SIG-M5 (cell line): ENCODE results near the gene IGF2BP1.
"Not testable (repeated sequence)": the region's sequence is repeated elsewhere in the genome, so short reads cannot be mapped to it uniquely, and the experiment has no call there.

ENCODE experiments used
- DNase-seq: peaks from one replicate; lab custom pipeline; 2025; lab: John Stamatoyannopoulos, UW

Gene IGF2BP1

DNA sequence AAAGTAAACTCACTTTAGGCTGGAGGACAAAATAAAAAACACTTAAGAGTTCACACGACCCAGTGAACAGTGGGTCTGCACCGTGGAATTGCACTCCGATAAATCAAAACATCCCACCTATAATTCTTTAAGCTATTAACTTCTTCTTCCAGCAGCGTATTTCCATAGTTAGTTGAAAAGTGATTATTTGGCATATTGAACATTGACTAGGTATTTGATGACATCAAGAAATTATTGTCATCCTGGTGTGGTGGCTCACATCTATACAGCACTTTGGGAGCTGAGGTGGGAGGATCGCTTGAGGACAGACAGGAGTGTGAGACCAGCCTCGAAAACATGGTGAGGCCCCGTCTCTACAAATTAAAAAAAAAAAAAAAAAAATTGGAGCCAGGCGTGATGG, 23.4 kb downstream of the IGF2BP1 start:
- DNase-seq: no peak

DNA sequence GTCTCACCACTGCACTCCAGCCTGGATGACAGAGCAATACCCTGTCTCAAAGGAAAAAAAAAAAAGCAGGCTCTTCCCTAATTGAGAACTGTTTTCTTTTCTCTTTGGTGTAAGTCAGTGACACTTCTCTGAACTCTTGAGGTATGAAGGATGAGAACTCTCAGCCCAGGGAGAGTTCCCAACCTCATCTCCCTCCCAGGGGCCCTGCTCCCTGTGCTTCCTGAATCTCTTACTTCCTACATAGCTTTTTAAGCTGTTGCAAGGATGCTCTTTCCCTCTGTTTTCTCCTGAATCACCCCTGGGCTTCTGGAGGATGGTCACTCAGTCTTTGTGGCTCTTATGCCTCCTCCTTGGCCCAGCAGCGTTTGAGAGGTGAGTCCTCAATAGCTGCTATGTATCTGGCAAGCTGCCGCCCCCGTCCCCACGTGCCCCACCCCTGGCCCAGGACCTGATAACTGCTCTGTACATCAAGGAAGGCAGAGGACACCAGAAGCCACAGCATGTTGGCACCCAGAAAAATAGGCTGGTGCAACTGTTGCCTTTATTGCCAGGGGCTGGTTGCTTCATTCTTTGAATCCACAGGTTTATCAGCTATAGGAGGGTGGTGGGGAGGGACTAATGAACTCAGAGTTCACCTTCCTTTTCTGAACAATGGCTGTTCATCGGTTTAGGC, 24.0 kb downstream of the IGF2BP1 start:
- DNase-seq: no peak

DNA sequence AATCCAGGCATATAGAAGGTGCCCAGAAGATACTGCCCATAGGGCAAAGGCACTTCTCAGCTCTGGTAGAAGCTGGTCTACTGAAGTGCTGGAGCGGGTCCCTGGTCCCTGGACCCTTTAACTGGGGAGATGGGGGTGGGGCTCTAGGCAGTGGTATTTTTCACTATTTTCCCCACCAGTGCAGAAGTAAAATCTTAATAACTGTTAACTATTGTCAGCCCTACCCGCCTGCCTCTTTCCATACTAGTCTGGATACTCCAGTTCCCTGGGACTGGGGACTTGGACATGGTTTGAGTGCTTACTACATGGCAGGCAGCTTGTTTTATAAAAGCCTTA, 24.6 kb downstream of the IGF2BP1 start:
- no peak for DNase-seq

DNA sequence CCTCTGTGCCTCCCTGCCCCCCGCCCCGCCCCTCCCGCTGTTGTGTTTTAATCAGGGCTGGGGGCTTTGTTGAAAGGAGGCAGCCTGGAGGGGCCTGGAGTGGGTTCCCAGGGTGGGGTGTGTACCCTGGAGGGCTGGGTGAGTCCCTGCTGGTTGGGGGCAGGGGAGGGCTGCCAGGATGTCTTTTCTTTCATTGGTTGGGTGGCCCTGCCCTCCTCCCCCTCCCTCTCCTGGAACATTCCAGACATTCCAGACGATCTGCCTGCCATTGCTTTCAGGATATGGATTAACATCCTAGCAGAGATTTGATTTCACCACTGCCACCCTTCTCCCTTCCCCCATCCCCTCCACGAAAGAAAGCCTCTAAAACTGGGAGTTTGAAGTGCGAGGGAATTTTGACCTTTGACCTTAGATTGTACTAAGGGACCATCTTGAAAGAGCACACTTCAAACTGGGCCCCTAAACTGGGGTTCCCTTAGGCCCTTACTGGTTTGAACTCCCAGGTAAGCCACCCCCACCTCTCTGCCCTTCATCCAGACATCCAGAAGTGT, 25.3 kb downstream of the IGF2BP1 start:
- no peak for DNase-seq

DNA sequence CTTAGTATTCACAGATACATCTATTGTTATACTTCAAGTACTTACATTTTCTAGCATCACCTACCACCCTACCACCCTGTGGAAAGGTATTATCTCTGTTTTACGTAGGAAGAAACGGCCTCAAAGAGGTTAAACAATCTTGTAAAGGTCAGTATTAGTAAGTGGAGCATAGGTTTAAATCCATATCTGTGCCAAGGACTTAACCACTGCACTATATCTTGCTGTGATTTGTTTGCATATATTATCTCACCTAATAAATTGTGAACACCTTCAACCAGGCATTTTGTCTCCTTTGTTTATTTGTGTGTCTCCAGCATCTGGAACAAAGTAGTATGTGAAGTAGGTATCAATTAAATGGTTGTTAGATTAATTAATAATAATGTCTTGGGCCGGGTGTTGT, 27.3 kb downstream of the IGF2BP1 start:
- no peak for DNase-seq

DNA sequence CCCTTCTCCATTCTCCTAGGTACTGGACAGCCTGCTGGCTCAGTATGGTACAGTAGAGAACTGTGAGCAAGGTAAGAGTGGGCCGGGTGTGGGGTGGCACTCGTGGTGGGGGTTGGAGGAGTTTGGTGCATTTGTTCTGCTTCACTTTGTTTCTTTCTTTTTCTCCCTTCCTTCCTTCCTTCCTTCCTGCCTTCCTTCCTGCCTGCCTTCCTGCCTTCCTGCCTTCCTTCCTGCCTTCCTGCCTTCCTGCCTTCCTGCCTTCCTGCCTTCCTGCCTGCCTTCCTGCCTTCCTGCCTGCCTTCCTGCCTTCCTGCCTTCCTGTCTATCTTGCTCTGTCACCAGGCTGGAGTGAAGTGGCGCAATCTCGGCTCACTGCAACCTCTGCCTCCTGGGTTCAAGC, 29.3 kb downstream of the IGF2BP1 start:
- DNase-seq: not testable (repeated sequence)

DNA sequence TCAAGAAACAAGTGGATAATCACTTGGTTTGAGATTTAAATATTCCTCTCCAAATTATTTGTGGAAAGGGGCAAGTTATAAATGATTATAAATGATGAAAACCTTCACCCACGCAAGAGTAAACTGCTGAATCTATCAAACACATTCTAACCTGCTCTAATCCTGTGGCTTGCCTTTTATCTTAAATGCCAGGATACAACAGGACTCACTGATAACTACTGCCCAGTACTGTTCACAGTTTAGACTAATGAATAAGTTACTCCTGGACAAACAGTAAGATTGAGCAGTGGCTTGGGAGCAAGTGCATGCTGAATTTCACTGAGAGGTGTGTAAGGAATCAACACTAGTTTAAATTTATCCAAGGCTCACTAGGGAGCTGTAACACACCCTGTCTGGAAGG, 31.1 kb downstream of the IGF2BP1 start:
- DNase-seq: no peak

DNA sequence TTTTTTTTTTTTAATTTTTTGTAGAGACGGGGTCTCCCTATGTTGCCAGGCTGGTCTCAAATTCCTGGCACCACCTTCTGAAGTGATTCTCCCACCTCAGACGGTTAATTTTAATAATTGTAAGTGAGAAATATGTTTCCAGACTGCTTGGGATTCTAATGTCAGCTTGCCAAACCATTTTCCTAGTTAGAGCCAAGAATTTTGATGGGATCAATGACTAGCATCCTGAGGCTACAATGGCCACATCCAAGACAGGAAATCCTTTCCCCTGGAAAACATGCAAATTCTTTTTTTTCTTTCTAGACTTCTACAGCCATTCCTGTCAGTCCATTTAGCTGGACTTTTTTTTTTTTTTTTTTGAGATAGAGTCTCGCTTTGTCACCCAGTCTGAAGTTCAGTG, 32.6 kb downstream of the IGF2BP1 start:
- no peak for DNase-seq

DNA sequence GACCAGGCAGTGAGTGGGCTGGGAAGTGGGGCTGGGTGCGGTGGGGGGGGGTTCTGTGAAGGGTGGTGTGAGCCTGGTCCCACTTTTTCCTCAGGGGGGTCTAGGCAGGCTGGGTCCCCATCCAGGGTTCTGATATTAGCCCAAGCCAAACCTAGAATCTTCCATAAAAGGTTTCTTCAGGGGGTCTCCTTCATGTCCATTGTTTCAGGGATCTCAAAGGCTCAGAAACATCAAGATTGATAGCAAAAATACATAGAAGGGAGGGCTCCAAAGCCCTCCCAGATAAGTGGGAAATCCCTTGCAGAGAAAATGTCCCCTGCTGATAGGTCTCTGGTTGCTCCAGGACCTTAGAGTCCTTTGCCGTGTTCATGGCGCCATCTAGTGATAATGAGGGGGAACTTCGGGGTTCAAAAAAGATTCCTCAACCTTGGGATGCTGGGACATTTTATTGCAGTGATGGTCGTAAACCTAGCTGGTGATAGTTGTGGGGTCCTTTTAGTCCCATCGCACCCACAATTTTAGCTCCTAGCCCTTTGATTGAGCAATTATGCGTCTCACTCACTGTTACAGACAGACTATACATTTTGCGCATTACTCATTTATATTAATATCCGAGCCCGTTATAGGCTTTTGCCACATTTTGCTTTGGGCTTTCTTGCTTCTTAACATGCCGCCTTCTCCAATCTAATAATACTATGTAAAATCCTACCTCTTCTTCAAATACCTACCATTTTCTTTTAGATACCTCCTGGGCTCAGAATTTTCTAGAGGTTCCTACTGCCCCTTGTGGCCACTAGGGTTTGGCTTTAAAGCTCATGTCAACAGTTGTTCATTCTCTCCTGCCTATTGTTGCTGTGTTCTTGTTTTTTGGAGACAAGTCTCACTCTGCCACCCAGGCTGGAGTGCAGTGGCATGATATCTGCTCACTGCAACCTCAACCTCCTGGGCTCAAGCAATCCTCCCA, 35.1 kb downstream of the IGF2BP1 start:
- peak; percentile 22 for DNase-seq

DNA sequence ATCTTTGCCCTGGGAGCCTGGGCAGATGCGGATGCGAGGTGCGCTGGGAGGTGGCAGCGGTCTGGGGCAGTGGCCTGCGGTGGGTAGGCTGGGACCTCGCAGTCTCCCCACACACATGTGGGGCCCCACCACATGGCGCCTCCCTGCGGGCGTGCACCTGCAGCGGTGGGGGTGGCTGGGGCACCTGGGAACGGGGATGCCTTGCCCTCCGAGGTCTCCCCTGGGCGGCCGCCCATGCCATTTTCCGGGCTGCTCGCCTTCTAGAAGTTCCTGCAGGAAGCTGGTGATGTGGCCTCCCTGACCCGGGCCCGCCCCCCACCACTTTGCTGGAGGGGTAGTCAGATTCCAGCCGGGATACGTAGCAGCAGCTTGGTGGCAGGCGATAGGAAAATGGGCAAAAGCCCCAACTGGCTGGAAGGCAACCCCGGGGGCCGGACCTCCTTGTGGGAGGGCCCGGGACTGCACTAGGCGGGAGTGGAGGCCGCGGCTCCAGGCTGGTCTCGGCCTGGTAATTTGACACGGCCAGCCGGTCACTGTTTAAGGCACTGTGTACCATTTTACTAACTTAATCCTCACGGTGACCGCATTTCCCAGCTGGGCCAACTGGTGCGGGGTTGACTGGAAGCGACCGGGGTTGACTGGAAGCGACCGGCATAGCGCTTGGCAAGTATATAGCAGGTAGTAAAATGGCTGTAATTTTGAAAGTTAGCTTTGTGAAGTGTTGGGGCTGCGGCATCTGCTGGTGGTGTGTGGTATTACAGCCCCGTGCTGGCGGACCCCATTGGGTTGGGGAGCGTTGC, 38.5 kb downstream of the IGF2BP1 start:
- no peak for DNase-seq

DNA sequence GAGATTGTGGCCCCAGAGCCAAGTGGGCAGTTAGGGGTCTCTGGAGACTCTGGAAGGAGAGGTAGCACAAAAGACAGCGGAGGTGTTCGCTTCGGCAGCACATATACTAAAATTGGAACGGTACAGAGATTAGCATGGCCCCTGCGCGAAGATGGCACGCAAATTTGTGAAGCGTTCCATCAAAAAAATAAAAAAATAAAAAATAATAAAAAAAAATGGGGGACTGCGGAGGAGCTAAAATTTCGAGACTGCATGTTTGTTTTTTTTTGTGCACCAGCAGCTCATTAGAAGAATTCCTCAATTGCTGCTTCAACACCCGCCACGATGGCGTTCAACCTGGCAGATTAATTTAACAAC, 39.1 kb downstream of the IGF2BP1 start:
- DNase-seq: no peak

DNA sequence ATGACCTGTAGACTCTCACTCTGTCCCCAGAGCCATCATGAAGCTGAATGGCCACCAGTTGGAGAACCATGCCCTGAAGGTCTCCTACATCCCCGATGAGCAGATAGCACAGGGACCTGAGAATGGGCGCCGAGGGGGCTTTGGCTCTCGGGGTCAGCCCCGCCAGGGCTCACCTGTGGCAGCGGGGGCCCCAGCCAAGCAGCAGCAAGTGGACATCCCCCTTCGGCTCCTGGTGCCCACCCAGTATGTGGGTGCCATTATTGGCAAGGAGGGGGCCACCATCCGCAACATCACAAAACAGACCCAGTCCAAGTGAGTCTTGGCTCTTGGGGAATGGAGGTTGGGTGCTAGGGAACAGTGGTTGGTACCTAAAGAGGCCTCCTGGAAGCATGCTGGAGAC, 41.0 kb downstream of the IGF2BP1 start:
- DNase-seq: no peak

DNA sequence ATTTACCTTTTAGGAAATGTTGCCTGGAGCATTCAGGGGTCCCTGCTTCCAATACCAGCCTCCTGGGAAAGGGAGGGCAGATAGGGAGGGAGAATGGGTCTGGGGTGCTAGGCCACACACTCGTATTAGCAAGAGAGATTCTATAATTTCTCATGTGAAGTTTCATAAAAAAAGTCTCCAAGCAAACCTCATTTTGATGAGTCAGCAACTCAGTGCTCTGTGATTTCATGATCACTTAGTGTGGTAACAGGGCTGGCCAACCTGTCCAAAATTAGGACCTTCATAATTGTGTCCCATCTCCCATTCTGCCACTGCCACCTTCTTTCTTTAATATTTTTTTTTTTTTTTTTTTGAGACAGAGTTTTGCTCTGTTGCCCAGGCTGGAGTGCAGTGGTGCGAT, 41.4 kb downstream of the IGF2BP1 start:
- DNase-seq: no peak

DNA sequence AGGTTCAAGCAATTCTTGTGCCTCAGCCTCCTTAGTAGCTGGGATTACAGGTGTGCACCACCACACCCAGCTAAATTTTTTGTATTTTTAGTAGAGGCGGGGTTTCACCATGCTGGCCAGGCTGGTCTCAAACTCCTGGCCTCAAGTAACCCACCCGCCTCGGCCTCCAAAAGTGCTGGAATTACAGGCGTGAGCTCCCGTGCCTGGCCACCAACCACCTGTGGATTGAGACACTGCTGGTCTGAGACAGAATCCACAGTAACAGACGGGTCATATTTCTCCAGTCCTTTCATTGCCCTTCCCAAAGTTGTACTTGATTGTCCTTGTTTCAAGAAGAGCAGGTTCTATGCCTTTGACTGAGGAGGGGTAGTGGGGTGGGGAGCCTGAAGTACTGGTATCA, 42.3 kb downstream of the IGF2BP1 start:
- not testable (repeated sequence) for DNase-seq

DNA sequence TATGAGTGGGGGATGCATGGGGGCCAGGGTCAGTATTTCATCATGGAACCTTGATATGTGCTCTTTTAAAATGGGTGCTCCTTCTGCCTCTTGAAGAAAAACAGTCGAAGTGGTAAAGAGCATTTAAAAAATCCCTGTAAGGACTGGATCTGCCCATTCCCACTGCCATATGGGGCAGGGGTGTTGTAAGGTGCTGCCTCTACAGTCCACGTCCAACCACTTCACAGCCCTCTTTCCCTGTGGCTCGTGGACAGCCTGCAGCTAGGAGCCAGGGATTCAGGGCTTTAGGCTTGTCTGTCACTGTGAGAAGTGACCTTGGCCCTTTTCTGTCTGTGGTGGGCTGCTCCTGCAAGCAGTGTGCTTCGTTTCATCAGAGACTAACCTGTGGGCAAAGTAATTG, 44.3 kb downstream of the IGF2BP1 start:
- no peak for DNase-seq

DNA sequence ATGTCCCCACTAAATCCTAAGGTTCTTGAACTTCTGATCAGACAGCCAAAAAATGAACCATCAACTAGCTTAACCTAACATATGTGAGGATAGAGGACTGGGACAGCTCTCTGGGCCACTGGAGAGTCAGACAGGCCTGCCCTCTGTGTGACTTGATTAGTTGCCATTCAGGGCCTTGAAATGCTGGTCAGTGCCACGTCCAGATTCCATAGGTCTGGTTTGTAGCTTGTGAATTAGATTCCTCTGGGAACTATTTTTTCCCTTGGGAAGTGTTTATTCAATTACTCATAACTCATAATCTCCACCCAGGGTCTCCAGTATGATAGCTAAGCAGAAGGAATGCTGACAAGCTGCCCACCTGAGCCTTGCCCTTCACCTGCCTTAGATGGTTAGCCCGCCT, 48.2 kb downstream of the IGF2BP1 start:
- DNase-seq: no peak

DNA sequence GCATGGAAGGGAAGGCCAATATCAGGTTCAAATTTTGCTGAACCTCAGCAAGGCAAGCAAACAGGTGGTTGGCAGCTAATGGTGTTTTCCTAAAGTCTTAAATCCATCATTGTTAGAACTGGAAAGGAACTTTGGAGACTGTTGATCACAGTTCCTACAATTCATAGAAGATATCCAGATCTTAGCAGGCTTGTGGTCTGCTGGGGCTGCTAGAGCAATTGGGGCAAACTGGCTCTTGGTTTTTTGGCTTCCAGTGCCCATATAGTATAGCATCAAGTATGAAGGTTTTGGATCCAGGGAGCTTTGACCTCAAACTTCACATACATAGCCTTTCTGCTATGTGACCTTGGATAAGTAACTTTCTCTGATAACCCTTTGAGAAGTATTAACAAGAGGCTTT, 49.7 kb downstream of the IGF2BP1 start:
- no peak for DNase-seq

DNA sequence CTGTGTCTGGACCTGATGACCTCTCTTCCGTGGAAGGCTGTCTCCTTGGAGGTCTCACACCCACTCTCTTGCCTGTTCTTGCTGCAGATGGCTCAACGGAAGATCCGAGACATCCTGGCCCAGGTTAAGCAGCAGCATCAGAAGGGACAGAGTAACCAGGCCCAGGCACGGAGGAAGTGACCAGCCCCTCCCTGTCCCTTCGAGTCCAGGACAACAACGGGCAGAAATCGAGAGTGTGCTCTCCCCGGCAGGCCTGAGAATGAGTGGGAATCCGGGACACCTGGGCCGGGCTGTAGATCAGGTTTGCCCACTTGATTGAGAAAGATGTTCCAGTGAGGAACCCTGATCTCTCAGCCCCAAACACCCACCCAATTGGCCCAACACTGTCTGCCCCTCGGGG, 52.1 kb downstream of the IGF2BP1 start:
- no peak for DNase-seq

DNA sequence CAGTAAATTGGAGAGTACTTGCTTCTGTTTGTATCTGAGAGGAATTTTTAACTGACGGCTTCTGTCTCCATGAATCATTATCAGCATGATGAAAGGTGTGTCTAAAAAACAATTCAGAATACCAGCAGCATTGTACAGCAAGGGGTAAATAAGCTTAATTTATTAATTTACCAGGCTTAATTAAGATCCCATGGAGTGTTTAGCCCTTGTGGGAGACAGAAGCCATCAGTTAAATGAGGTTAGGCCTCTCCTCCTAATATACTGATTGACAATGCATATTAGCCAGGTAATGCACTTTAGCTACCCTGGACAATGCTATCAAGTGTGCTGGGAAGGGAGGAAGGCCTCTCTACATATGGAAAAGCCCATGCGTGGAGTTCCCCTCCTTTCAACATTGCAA, 53.4 kb downstream of the IGF2BP1 start:
- no peak for DNase-seq

DNA sequence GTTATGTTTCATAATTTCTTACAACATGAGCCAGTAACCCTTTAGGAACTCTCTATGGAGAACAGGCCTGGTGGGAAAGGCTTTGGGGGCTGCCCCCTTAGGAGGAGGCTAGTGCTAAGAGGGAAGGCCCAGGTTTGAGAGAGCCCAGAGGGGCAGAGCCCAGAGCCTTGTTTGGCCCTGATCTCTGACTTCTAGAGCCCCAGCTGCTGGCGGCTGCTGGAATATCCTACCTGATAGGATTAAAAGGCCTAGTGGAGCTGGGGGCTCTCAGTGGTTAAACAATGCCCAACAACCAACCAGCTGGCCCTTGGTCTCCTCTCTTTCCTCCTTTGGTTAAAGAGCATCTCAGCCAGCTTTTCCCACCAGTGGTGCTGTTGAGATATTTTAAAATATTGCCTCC, 54.1 kb downstream of the IGF2BP1 start:
- no peak for DNase-seq

DNA sequence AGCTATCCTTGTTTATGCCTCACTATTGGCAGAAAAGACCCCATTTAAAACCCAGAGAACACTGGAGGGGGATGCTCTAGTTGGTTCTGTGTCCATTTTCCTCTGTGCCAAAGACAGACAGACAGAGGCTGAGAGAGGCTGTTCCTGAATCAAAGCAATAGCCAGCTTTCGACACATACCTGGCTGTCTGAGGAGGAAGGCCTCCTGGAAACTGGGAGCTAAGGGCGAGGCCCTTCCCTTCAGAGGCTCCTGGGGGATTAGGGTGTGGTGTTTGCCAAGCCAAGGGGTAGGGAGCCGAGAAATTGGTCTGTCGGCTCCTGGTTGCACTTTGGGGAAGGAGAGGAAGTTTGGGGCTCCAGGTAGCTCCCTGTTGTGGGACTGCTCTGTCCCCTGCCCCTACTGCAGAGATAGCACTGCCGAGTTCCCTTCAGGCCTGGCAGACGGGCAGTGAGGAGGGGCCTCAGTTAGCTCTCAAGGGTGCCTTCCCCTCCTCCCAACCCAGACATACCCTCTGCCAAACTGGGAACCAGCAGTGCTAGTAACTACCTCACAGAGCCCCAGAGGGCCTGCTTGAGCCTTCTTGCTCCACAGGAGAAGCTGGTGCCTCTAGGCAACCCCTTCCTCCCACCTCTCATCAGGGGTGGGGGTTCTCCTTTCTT, 56.1 kb downstream of the IGF2BP1 start:
- no peak for DNase-seq
